ENCODE data around the gene RGL1.

Gene RGL1

DNA sequence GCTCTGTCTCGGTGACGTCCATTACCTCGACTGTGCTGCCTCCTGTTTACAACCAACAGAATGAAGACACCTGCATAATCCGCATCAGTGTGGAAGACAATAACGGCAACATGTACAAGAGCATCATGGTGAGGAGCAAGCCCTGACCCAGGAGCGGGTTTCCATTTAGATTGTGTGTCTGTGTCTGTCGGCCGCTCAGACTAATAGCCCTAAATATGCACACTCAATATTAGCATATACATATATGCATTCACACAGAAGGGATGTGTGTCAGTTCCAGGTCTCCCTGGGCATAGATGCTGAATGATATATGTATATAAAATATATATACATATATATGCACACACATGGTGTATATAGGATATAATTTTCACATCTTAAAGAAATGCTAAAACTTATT, 111.7 kb downstream of the RGL1 start:
- H3F3A ChIP-seq (ENCODE audit: insufficient read depth, low read length): no peaks in the 10 kb centered on the region
- peaks cover 12% of the 10 kb centered on the region for H3K4me1 ChIP-seq (ENCODE audit: insufficient read depth, low read length, severe bottlenecking)
- no peaks in the 10 kb centered on the region for H4K20me1 ChIP-seq (ENCODE audit: insufficient read depth, low read length)
- no peaks in the 10 kb centered on the region for H3K27me3 ChIP-seq (ENCODE audit: insufficient read depth, low read length)
- no peak overlapping the region for H3K4me3 ChIP-seq (ENCODE audit: low read depth, low read length, poor library complexity, severe bottlenecking)
- H3K27ac ChIP-seq (ENCODE audit: low read depth, low read length, poor library complexity, severe bottlenecking): no peak overlapping the region
- H3K9me3 ChIP-seq (ENCODE audit: low read length): no peaks in the 10 kb centered on the region
- TF ChIP-seq, protein P1, sequence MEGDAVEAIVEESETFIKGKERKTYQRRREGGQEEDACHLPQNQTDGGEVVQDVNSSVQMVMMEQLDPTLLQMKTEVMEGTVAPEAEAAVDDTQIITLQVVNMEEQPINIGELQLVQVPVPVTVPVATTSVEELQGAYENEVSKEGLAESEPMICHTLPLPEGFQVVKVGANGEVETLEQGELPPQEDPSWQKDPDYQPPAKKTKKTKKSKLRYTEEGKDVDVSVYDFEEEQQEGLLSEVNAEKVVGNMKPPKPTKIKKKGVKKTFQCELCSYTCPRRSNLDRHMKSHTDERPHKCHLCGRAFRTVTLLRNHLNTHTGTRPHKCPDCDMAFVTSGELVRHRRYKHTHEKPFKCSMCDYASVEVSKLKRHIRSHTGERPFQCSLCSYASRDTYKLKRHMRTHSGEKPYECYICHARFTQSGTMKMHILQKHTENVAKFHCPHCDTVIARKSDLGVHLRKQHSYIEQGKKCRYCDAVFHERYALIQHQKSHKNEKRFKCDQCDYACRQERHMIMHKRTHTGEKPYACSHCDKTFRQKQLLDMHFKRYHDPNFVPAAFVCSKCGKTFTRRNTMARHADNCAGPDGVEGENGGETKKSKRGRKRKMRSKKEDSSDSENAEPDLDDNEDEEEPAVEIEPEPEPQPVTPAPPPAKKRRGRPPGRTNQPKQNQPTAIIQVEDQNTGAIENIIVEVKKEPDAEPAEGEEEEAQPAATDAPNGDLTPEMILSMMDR (IDR thresholded peaks at IDR 0.05; ENCODE audit: low read length): no peak
- TF ChIP-seq EZH2 (IDR thresholded peaks at IDR 0.05; ENCODE audit: borderline replicate concordance, low read length): no peak
- H3K79me2 ChIP-seq (ENCODE audit: insufficient read depth, low read length): no peaks in the 10 kb centered on the region
- H3K9me2 ChIP-seq (ENCODE audit: low read depth, low read length): no peaks in the 10 kb centered on the region
- no peak overlapping the region for H2AFZ ChIP-seq (ENCODE audit: low read length)
- H3K9ac ChIP-seq (ENCODE audit: low read length): no peak overlapping the region
- no peaks in the 10 kb centered on the region for H3K36me3 ChIP-seq (ENCODE audit: insufficient read depth, low read length)
- H3K4me2 ChIP-seq (ENCODE audit: low read length): no peak overlapping the region

DNA sequence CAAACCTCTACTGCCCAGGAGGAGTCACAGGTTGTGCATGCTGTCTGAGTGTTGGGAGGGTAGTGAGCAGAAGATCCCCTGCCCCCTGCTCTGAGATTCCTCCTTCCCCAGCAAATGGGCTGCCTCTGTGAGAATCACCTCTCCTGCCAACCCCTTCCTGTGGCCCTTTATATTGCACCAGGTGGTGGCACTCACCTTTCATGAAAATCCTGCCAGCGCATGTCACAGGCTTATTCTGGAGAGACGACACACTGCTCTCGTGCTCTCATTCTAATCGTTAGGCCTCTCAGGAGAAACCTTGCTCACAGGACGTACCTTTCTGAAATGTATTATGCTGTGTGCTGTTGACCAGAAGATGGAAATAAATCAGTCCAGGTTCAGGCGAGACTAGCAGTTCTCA, 113.7 kb downstream of the RGL1 start:
- no peak for TF ChIP-seq EZH2 (IDR thresholded peaks at IDR 0.05; ENCODE audit: borderline replicate concordance, low read length)
- TF ChIP-seq, protein P1 (IDR thresholded peaks at IDR 0.05; ENCODE audit: low read length): no peak
- no peaks in the 10 kb centered on the region for H3K36me3 ChIP-seq (ENCODE audit: insufficient read depth, low read length)

DNA sequence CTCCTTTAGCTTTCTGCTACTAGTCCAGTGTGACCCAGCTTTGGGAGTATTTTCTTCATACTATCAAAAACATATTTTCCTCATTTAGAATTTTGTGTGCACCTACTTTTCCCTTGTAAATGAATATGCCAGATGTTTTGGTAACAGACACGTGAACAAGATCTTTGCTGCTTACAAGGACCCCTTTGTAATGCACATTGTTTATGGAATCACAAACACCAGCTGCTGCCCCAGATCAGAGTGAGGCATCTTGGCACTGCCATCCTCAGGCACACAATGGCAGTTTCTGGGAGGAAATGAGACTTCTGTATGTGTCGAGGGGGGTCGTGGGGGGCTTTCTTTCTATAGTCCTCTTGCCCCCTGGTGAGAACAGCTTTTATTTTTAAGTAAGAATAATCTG, 115.7 kb downstream of the RGL1 start:
- Histone ChIP-seq H3K4me3 (ENCODE audit: low read depth, low read length, poor library complexity, severe bottlenecking) (no peak overlapping the region), H3K4me1 (ENCODE audit: insufficient read depth, low read length, severe bottlenecking) (no peaks in the 10 kb centered on the region), H3K27ac (ENCODE audit: low read depth, low read length, poor library complexity, severe bottlenecking) (no peak overlapping the region), H3K9ac (ENCODE audit: low read length) (no peak overlapping the region), H3K79me2 (ENCODE audit: insufficient read depth, low read length) (no peaks in the 10 kb centered on the region), H3F3A (ENCODE audit: insufficient read depth, low read length) (no peaks in the 10 kb centered on the region), H3K4me2 (ENCODE audit: low read length) (no peak overlapping the region), H3K36me3 (ENCODE audit: insufficient read depth, low read length) (no peaks in the 10 kb centered on the region), H3K27me3 (ENCODE audit: insufficient read depth, low read length) (no peaks in the 10 kb centered on the region), H2AFZ (ENCODE audit: low read length) (no peak overlapping the region), H3K9me3 (ENCODE audit: low read length) (no peaks in the 10 kb centered on the region), H3K9me2 (ENCODE audit: low read depth, low read length) (no peaks in the 10 kb centered on the region), H4K20me1 (ENCODE audit: insufficient read depth, low read length) (no peaks in the 10 kb centered on the region)
- TF ChIP-seq, protein P1 (IDR thresholded peaks at IDR 0.05; ENCODE audit: low read length): no peak
- TF ChIP-seq EZH2 (IDR thresholded peaks at IDR 0.05; ENCODE audit: borderline replicate concordance, low read length): no peak

More for the DNA sequence above, 113.7 kb downstream of the RGL1 start:
- Histone ChIP-seq H3K9me3 (ENCODE audit: low read length) (no peaks in the 10 kb centered on the region), H3K4me2 (ENCODE audit: low read length) (no peak overlapping the region), H4K20me1 (ENCODE audit: insufficient read depth, low read length) (no peaks in the 10 kb centered on the region), H3K9me2 (ENCODE audit: low read depth, low read length) (no peaks in the 10 kb centered on the region), H3K4me3 (ENCODE audit: low read depth, low read length, poor library complexity, severe bottlenecking) (no peak overlapping the region), H3K9ac (ENCODE audit: low read length) (no peak overlapping the region), H2AFZ (ENCODE audit: low read length) (no peak overlapping the region), H3K4me1 (ENCODE audit: insufficient read depth, low read length, severe bottlenecking) (no peaks in the 10 kb centered on the region), H3K27me3 (ENCODE audit: insufficient read depth, low read length) (no peaks in the 10 kb centered on the region), H3K27ac (ENCODE audit: low read depth, low read length, poor library complexity, severe bottlenecking) (no peak overlapping the region), H3F3A (ENCODE audit: insufficient read depth, low read length) (no peaks in the 10 kb centered on the region), H3K79me2 (ENCODE audit: insufficient read depth, low read length) (no peaks in the 10 kb centered on the region)
